GM13976 (cell line): ENCODE measurements around the gene REN.

ENCODE experiments used
- DNase-seq: peaks from one replicate; pipeline ENCODE4 v3.0.0; 2012; ENCODE audit warnings: low spot score
- CTCF ChIP-seq: IDR thresholded peaks from 2 replicates; pipeline ENCODE4 v1.5.1; 2012; ENCODE audit warnings: borderline replicate concordance, mild to moderate bottlenecking; ENCODE audit not compliant: insufficient read depth; ENCODE audit errors: extremely low read depth, missing control alignments, control extremely low read depth
- in situ Hi-C: fragments of 300-500 bp; cut with MboI; formaldehyde crosslinking; loops from one replicate; pipeline ENCODE4 v1.12.0; 2022; ENCODE audit warnings: low sequenced_read_pairs, mixed read lengths, inconsistent platforms; ENCODE audit not compliant: unreplicated experiment

Gene REN

GRCh38 chr1:204155881-204156280 is 10.3 kb downstream of the REN start:
- TF ChIP-seq CTCF: no peak
- in situ Hi-C loops: no loop called here
- no peak for DNase-seq

GRCh38 chr1:204154568-204155255 is 11.4 kb downstream of the REN start:
- no peak for TF ChIP-seq CTCF
- in situ Hi-C loops: no loop called here
- no peak for DNase-seq

GRCh38 chr1:204153667-204154066 is 12.5 kb downstream of the REN start:
- TF ChIP-seq CTCF: no peak
- in situ Hi-C loops: no loop called here
- no peak for DNase-seq

- TF ChIP-seq CTCF: no peak
- in situ Hi-C loops: no loop called here
- DNase-seq: no peak
Observed at GRCh38 chr1:204152310-204153044, 13.7 kb downstream of the REN start.

GRCh38 chr1:204151552-204152309 is 14.4 kb downstream of the REN start, which contains the start of gene ETNK2:
ETNK2 (minus strand) TSS chr1:204152044; CDS start chr1:204151852, 192 bp downstream.
- TF ChIP-seq CTCF: no peak
- in situ Hi-C loops: no loop called here
- DNase-seq: peak; percentile 73

- no peak for DNase-seq
- TF ChIP-seq CTCF: no peak
- in situ Hi-C loops: no loop called here
Observed at GRCh38 chr1:204150702-204151551, 15.2 kb downstream of the REN start.
